Heart left ventricle (tissue), 13 donors: Measurements from ENCODE around the gene CCDC30.

Experiments used
- CTCF ChIP-seq, 12 donors: fragments of 200-600 bp; sonication (generic) in 4 of 12; IDR thresholded peaks; one replicate each; pipeline versions ENCODE4 v1.5.0 to v1.8.0; 2018 to 2022; ENCODE audit warnings: antibody characterized with exemption in 12 of 12, mild to moderate bottlenecking in 5 of 12
- POLR2A ChIP-seq, 2 donors: fragments of 450-650 bp; IDR thresholded peaks; one replicate each; pipeline ENCODE4 v1.6.1; 2017; ENCODE audit warnings: antibody characterized with exemption in 2 of 2, mild to moderate bottlenecking in 2 of 2, moderate library complexity in 2 of 2
- donor health status: ischemic (EF 13 %, LVEDD 7.1; RV severe dilation, severe dysfunction).
- donor health status: DM: no; HTN: yes; CAD: no.
- donor health status: DM: no; HTN: no; CAD: no.
- donor health status: ischemic (EF 25% LVEDD 6.9; RV normal size, moderate dysfunction).
- donor health status: ischemic (EF 25% LVEDD 5.7; RV mildly dilated, moderate dysfunction).
- donor health status: ischemic (EF 35%, LVEDD 5.7; RV mildly dilated, moderate dysfunction).
- donor health status: nonischemic (EF 11% LVEDD 7.7; RV severe dilation, severe dysfunction).
- donor health status: DM: yes; HTN: yes; CAD: no.
- donor health status: PGD.
- donor health status: ischemic (EF 29% LVEDD 5.4; RV normal size, mild dysfunction).
- donor health status: nonischemic (EF 23%, LVEDD 6.1; RV moderate dilation, normal function).

- no peak for TF ChIP-seq CTCF (IDR thresholded peaks at IDR 0.05)
- no peak for TF ChIP-seq POLR2A (IDR thresholded peaks at IDR 0.05)
These were observed 229.8 kb downstream of the CCDC30 start for GRCh38 chr1:42692911-42693310.
